Heart left ventricle (tissue), 16 donors: ENCODE results near the gene MYO15B. TPM values are rescaled to one million over a fixed set of nuclear protein-coding genes. Genes with fewer than 3 reads are reported as not detected.
A peak's percentile ranks its signal among the peaks of the same experiment; 100 is the strongest.
"Not testable (repeated sequence)": the region's sequence is repeated elsewhere in the genome, so short reads cannot be mapped to it uniquely, and the experiment has no call there.

Experiments
- ATAC-seq, 4 donors: fragments of 200-7000 bp; cut with Tn5 transposase; one replicate each; pipeline ENCODE4 v1.9.1; 2020 to 2022; ENCODE audit warnings: moderate library complexity in 4 of 4, mild to moderate bottlenecking in 3 of 4, moderate number of reproducible peaks in 1 of 4
- DNase-seq, 5 donors: peaks; one replicate each; pipeline ENCODE4 v3.0.0-alpha.2; 2020
- H3K27ac ChIP-seq, 12 donors: fragments of 200-600 bp; sonication (generic) in 4 of 12; one replicate each; pipeline versions ENCODE4 v1.5.0 to v1.8.0; 2016 to 2022; ENCODE audit warnings: mild to moderate bottlenecking in 2 of 12
- H3K27me3 ChIP-seq, 9 donors: fragments of 200-600 bp; sonication (generic) in 2 of 9; one replicate each; pipeline versions ENCODE4 v1.5.1 to v1.8.0; 2016 to 2022; ENCODE audit warnings: mild to moderate bottlenecking in 3 of 9
- H3K36me3 ChIP-seq, 9 donors: fragments of 200-600 bp; sonication (generic) in 2 of 9; one replicate each; pipeline versions ENCODE4 v1.5.0 to v1.8.0; 2018 to 2022; ENCODE audit warnings: mild to moderate bottlenecking in 2 of 9
- H3K4me1 ChIP-seq, 12 donors: fragments of 200-600 bp; sonication (generic) in 4 of 12; one replicate each; pipeline versions ENCODE4 v1.5.0 to v1.8.0; 2016 to 2022; ENCODE audit warnings: mild to moderate bottlenecking in 3 of 12
- H3K4me3 ChIP-seq, 12 donors: fragments of 200-600 bp; sonication (generic) in 4 of 12; one replicate each; pipeline versions ENCODE4 v1.5.0 to v1.8.0; 2017 to 2022; ENCODE audit warnings: mild to moderate bottlenecking in 9 of 12, moderate library complexity in 4 of 12
- H3K9me3 ChIP-seq, 12 donors: fragments of 200-600 bp; sonication (generic) in 4 of 12; one replicate each; pipeline versions ENCODE4 v1.5.0 to v1.8.0; 2016 to 2022; ENCODE audit warnings: mild to moderate bottlenecking in 1 of 12
- POLR2A ChIP-seq, 2 donors: fragments of 450-650 bp; IDR thresholded peaks; one replicate each; pipeline ENCODE4 v1.6.1; 2017; ENCODE audit warnings: antibody characterized with exemption in 2 of 2, mild to moderate bottlenecking in 2 of 2, moderate library complexity in 2 of 2
- WGBS, 4 donors: extraction: QIAGEN DNeasy Blood & Tissue Kit in 2 of 4; methylation state at CpG; one replicate each; pipeline versions ENCODE4 v1.1.5 to v1.1.7; 2013 to 2018; 5-methylcytosine and 5-hydroxymethylcytosine counted together
- intact Hi-C, 10 donors: fragments of 100-400 bp; cut with DNase I; formaldehyde crosslinking; loops; one replicate each; pipeline versions ENCODE4 v1.11.1 to v1.14.2; 2022
- polyA plus RNA-seq, 2 donors: library from polyadenylated mRNA; stranded (reverse); fragments of 200-250 nt; gene quantifications; one replicate each; pipeline ENCODE4 v1.2.3, GENCODE V29; 2013
- total RNA-seq, 9 donors: library from RNA; depleted of rRNA in 2 of 9; stranded (reverse); fragments of >200 nt in 2 of 9; fragmentation: NEBNext Ultra II Directional in 3 of 9; extraction: Animal tissue kit (Norgen Biotek cat#: 25700) in 3 of 9; gene quantifications; one replicate each; pipeline versions ENCODE4 v1.1.0 to v1.2.4, GENCODE V29; 2016 to 2023
- TF ChIP-seq, protein P1 (sequence below), 12 donors: fragments of 200-600 bp; sonication (generic) in 4 of 12; IDR thresholded peaks; one replicate each; pipeline versions ENCODE4 v1.5.0 to v1.8.0; 2018 to 2022; ENCODE audit warnings: antibody characterized with exemption in 12 of 12, mild to moderate bottlenecking in 5 of 12
- donor health status: ischemic (EF 13 %, LVEDD 7.1; RV severe dilation, severe dysfunction).
- donor health status: healthy with polysubstance abuse.
- donor health status: DM: no; HTN: yes; CAD: no.
- donor health status: DM: no; HTN: no; CAD: no.
- donor health status: ischemic (EF 25% LVEDD 6.9; RV normal size, moderate dysfunction).
- donor health status: ischemic (EF 25% LVEDD 5.7; RV mildly dilated, moderate dysfunction).
- donor health status: healthy.
- donor health status: DM: yes; HTN: yes; CAD: no.
- donor health status: ischemic (EF 35%, LVEDD 5.7; RV mildly dilated, moderate dysfunction).
- donor health status: nonischemic (EF 11% LVEDD 7.7; RV severe dilation, severe dysfunction).
- donor health status: DM: yes; HTN: yes; CAD: no.
- donor health status: PGD.
- donor health status: ischemic (EF 29% LVEDD 5.4; RV normal size, mild dysfunction).
- donor health status: nonischemic (EF 23%, LVEDD 6.1; RV moderate dilation, normal function).

Gene MYO15B
- total and polyA plus RNA-seq, 11 donors, result 14.0 to 76.4 (median 42.9) TPM

DNA sequence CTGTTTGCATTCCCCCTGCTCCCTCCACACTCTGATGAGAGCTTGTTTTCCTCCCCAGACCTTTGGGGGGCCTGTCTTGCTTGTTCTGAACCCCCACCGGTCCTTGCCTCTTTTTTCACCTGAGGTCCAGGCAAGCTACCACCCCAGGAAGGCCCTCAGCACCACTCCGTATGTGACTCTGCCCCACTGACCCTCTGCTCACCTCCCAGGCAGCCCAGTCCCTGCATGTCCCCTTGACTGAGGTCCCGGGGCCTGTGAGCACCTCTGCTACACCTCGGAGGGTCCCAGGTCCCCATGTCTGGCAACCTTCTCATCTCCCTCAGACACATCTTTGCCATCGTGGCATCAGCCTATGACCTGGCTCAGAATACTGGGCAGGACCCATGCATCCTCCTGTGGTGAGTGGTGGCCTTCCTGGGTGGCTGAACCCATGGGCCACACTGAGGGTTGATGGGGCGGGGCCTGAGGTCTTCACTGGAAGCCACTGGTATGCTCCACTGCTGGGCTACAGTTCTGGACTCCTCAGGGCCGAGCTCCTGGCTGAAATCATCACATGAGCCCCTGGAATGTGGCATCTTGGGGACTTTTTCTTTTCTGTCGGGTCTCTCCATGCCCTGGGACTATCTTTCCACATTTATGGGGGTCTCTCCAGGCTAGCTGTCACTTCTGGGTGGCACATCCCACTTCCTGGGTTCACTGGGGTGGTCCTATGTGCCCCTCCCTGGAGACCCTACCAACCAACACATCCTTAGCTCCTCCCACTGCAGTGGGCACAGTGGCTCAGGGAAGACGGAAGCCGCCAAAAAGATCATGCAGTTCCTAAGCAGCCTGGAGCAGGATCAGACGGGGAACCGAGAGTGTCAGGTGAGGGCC is 3.5 kb downstream of the MYO15B start:
- ATAC-seq (no peak), DNase-seq (peak in 1 of 5 donors; percentile 15)
- no peaks in the 10 kb centered on the region for H3K27me3 ChIP-seq
- no peaks in the 10 kb centered on the region for H3K9me3 ChIP-seq
- H3K36me3 ChIP-seq, result peaks cover 0 to 4% (median 0%) of the 10 kb centered on the region in 9 donors
- H3K4me3 ChIP-seq, result no peak overlapping the region
- intact Hi-C loops, result loop anchor here in 1 of 10 donors (10.0 kb wide), 1 partner anchor 166 kb away; no protein-coding TSS in a partner anchor
- no peak overlapping the region for H3K27ac ChIP-seq
- WGBS, 4 donors, result 85 to 88% (median 86%) methylated on average over 12 of the region's 12 CpGs
- TF ChIP-seq POLR2A (IDR thresholded peaks at IDR 0.05), result no peak
- TF ChIP-seq, protein P1, sequence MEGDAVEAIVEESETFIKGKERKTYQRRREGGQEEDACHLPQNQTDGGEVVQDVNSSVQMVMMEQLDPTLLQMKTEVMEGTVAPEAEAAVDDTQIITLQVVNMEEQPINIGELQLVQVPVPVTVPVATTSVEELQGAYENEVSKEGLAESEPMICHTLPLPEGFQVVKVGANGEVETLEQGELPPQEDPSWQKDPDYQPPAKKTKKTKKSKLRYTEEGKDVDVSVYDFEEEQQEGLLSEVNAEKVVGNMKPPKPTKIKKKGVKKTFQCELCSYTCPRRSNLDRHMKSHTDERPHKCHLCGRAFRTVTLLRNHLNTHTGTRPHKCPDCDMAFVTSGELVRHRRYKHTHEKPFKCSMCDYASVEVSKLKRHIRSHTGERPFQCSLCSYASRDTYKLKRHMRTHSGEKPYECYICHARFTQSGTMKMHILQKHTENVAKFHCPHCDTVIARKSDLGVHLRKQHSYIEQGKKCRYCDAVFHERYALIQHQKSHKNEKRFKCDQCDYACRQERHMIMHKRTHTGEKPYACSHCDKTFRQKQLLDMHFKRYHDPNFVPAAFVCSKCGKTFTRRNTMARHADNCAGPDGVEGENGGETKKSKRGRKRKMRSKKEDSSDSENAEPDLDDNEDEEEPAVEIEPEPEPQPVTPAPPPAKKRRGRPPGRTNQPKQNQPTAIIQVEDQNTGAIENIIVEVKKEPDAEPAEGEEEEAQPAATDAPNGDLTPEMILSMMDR (IDR thresholded peaks at IDR 0.05), result no peak
- H3K4me1 ChIP-seq, result peaks cover 0 to 29% (median 14%) of the 10 kb centered on the region in 12 donors

DNA sequence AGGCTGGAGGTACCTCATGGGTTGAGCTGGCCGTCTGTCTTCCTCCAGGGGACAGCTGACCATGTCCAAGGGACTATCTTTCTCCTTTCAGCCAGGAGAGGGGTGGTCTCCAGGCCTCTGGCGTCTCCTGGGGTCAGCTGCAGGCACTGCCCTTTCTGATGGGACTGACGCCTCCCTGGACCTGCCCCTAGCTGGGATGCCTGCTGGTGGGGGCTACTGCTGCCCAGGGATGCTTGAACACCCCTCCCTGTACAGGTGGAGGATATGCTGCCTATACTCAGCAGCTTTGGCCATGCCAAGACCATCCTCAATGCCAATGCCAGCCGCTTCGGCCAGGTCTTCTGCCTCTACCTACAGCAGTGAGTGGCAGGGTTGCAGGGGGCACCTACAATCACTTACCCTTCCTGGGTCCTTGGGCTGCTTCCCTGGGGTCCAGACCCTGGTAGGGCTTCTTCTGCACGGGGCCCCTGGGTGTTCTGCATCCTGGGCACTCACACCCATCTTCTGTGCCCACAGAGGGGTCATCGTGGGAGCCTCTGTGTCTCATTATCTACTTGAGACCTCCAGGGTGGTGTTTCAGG is 4.2 kb downstream of the MYO15B start:
- Histone ChIP-seq H3K27me3 (no peaks in the 10 kb centered on the region), H3K4me1 (peaks cover 0 to 29% (median 14%) of the 10 kb centered on the region in 12 donors), H3K4me3 (no peak overlapping the region), H3K9me3 (no peaks in the 10 kb centered on the region), H3K27ac (no peak overlapping the region), H3K36me3 (peaks cover 0 to 4% (median 0%) of the 10 kb centered on the region in 9 donors)
- 78 to 96% (median 86%) methylated on average over 5 to 7 of the region's 7 CpGs for WGBS, 4 donors
- no peak for DNase-seq
- no peak for ATAC-seq
- TF ChIP-seq, protein P1 (IDR thresholded peaks at IDR 0.05), result no peak
- no peak for TF ChIP-seq POLR2A (IDR thresholded peaks at IDR 0.05)
- intact Hi-C loops, result loop anchor here in 1 of 10 donors (10.0 kb wide), 1 partner anchor 167 kb away; no protein-coding TSS in a partner anchor

DNA sequence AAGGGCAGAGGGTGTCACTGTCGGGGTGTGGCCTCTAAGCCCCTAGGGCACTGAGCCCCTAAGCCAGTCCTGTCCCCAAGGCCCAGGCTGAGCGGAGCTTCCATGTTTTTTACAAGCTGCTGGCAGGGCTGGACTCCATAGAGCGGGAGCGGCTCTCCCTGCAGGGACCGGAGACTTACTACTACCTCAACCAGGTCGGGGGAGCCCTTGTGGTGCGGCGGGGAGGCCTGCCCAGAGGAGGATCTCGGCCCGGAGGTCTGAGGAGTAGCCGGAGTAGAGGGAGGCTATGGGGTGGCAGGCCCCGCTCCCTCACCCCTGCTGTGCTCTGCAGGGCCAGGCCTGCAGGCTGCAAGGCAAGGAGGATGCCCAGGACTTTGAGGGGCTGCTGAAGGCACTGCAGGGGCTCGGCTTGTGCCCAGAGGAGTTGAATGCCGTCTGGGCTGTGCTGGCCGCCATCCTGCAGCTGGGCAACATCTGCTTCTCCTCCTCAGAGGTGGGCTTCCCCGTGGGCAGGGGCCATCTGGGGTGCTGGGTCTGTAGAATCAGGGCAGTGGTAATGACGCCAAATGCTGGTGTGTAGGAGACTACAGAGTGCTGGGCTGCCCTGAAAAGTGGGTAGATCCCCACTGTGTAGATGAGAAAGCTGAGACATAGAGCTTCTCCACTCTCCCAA is 4.9 kb downstream of the MYO15B start:
- intact Hi-C loops, result loop anchor here in 1 of 10 donors (10.0 kb wide), 1 partner anchor 168 kb away; no protein-coding TSS in a partner anchor
- 87 to 96% (median 95%) methylated on average over 14 to 17 of the region's 17 CpGs for WGBS, 4 donors
- ATAC-seq (no peak), DNase-seq (peak in 1 of 5 donors; percentile 19)
- H3K27me3 ChIP-seq, result no peaks in the 10 kb centered on the region
- H3K4me1 ChIP-seq, result peaks cover 0 to 25% (median 9%) of the 10 kb centered on the region in 12 donors
- H3K27ac ChIP-seq, result no peak overlapping the region
- no peak for TF ChIP-seq POLR2A (IDR thresholded peaks at IDR 0.05)
- TF ChIP-seq, protein P1 (IDR thresholded peaks at IDR 0.05), result no peak
- peaks cover 0 to 4% (median 0%) of the 10 kb centered on the region in 9 donors for H3K36me3 ChIP-seq
- H3K4me3 ChIP-seq, result no peak overlapping the region
- H3K9me3 ChIP-seq, result no peaks in the 10 kb centered on the region

DNA sequence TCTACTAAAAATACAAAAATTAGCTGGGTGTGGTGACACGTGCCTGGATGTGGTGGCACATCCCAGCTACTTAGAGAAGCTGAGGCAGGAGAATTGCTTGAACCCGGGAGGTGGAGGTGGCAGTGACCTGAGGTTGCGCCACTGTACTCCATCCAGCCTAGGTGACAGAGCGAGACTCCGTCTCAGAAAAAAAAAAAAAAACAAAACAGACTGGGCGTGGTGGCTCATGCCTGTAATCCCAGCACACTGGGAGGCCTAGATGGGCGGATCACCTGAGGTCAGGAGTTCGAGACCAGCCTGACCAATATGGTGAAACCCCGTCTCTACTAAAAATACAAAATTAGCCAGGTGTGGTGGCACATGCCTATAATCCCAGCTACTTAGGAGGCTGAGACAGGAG is 5.8 kb downstream of the MYO15B start:
- not testable (repeated sequence) for H3K36me3 ChIP-seq, H3K9me3 ChIP-seq, DNase-seq, H3K27me3 ChIP-seq, ATAC-seq, H3K4me3 ChIP-seq, H3K27ac ChIP-seq
- H3K4me1 ChIP-seq, result peaks cover 0 to 17% (median 6%) of the 10 kb centered on the region in 12 donors
- intact Hi-C loops, result loop anchor here in 1 of 10 donors (10.0 kb wide), 1 partner anchor 169 kb away; no protein-coding TSS in a partner anchor
- 92 to 95% (median 93%) methylated on average over 9 of the region's 9 CpGs for WGBS, 4 donors
